Esophagus squamous epithelium (tissue), 5 donors: ENCODE measurements around the gene ZNF790. TPM values are rescaled to one million over a fixed set of nuclear protein-coding genes. Genes with fewer than 3 reads are reported as not detected.

Source experiments
- DNase-seq: peaks from one replicate; lab custom pipeline; 2025; lab: John Stamatoyannopoulos, UW
- H3K27ac ChIP-seq, 4 donors: fragments of 200-600 bp; sonication (generic); one replicate each; pipeline ENCODE4 v1.5.1; 2016 to 2019; ENCODE audit warnings: mild to moderate bottlenecking in 1 of 4
- H3K27me3 ChIP-seq, 4 donors: fragments of 200-600 bp; sonication (generic); 1 replicate in 3 of 4; 2 replicates in 1 of 4; pipeline versions ENCODE4 v1.5.1 to v1.6.0; 2017 to 2021; ENCODE audit warnings: antibody characterized with exemption in 1 of 4
- H3K36me3 ChIP-seq, 3 donors: fragments of 200-600 bp; sonication (generic); one replicate each; pipeline ENCODE4 v1.5.1; 2016 to 2019
- H3K4me1 ChIP-seq, 3 donors: fragments of 200-600 bp; sonication (generic); one replicate each; pipeline ENCODE4 v1.5.1; 2017 to 2019
- H3K4me3 ChIP-seq, 4 donors: fragments of 200-600 bp; sonication (generic); 1 replicate in 3 of 4; 2 replicates in 1 of 4; pipeline ENCODE4 v1.5.1; 2016 to 2019; ENCODE audit warnings: mild to moderate bottlenecking in 2 of 4, moderate library complexity in 1 of 4
- H3K9me3 ChIP-seq, 3 donors: fragments of 200-600 bp; sonication (generic); one replicate each; pipeline ENCODE4 v1.5.1; 2016 to 2019
- CTCF ChIP-seq, 6 experiments: fragments of 450-650 bp in 4 of 6; fragments of 200-600 bp in 2 of 6; sonication (generic) in 2 of 6; IDR thresholded peaks; one replicate each; pipeline ENCODE4 v1.5.1; 2016 to 2019; ENCODE audit warnings: antibody characterized with exemption in 6 of 6, mild to moderate bottlenecking in 4 of 6, moderate library complexity in 4 of 6
- POLR2A ChIP-seq, 4 donors: fragments of 450-650 bp; IDR thresholded peaks; one replicate each; pipeline ENCODE4 v1.6.1; 2017; ENCODE audit warnings: antibody characterized with exemption in 4 of 4, mild to moderate bottlenecking in 4 of 4, moderate library complexity in 3 of 4
- WGBS, 2 donors: methylation state at CpG; one replicate each; pipeline ENCODE4 v1.1.5; 2018; 5-methylcytosine and 5-hydroxymethylcytosine counted together
- intact Hi-C: fragments of 100-400 bp; cut with DNase I; formaldehyde crosslinking; loops from one replicate; pipeline ENCODE4 v1.15.0; 2022
- total RNA-seq, 4 donors: library from RNA; depleted of rRNA; stranded (reverse); fragments of >200 nt; gene quantifications; one replicate each; pipeline ENCODE4 v1.1.0, GENCODE V29; 2016
- donor health status: DM: yes; HTN: yes; CAD: no.

ZNF790 gene
- total RNA-seq, 4 donors from 2014 or later, result 2.4 to 7.1 (median 4.1) TPM

- H3K27ac ChIP-seq, result peak overlapping the region; percentile 79 to 95 (median 94)
- 0 to 1% methylated on average over 20 to 21 of the region's 36 CpGs for WGBS, 2 donors
- intact Hi-C loops, result no loop called here
These were observed 11.7 kb upstream of the ZNF790 start for GRCh38 chr19:36849701-36850558.

GRCh38 chr19:36847968-36848367 is 9.8 kb upstream of the ZNF790 start:
- Histone ChIP-seq H3K27me3 (no peaks in the 10 kb centered on the region), H3K4me1 (peaks cover 0 to 25% (median 11%) of the 10 kb centered on the region in 3 donors), H3K36me3 (peaks cover 0 to 41% (median 0%) of the 10 kb centered on the region in 3 donors), H3K4me3 (no peak overlapping the region), H3K9me3 (peaks cover 0 to 11% (median 3%) of the 10 kb centered on the region in 3 donors), H3K27ac (no peak overlapping the region)
- TF ChIP-seq CTCF (IDR thresholded peaks at IDR 0.05), result no peak
- no peak for TF ChIP-seq POLR2A (IDR thresholded peaks at IDR 0.05)
- WGBS, 2 donors, result 44 to 50% methylated on average over 1 of the region's 1 CpG
- intact Hi-C loops, result no loop called here
- no peak for DNase-seq

More at GRCh38 chr19:36849701-36850558, 11.7 kb upstream of the ZNF790 start:
- Histone ChIP-seq H3K36me3 (peaks cover 0 to 46% (median 0%) of the 10 kb centered on the region in 3 donors), H3K4me1 (peaks cover 0 to 25% (median 11%) of the 10 kb centered on the region in 3 donors), H3K9me3 (peaks cover 0 to 16% (median 6%) of the 10 kb centered on the region in 3 donors), H3K27me3 (no peaks in the 10 kb centered on the region), H3K4me3 (peak overlapping the region; percentile 60 to 93 (median 76))
- peak in 2 of 4 donors; percentile 48 to 60 for TF ChIP-seq POLR2A (IDR thresholded peaks at IDR 0.05)
- TF ChIP-seq CTCF (IDR thresholded peaks at IDR 0.05), result no peak
- DNase-seq, result peak; percentile 46

- intact Hi-C loops, result no loop called here
- no peaks in the 10 kb centered on the region for H3K27me3 ChIP-seq
These were observed 667 bp upstream of the ZNF790 start for GRCh38 chr19:36838784-36839324.

GRCh38 chr19:36837176-36837905 is 846 bp downstream of the ZNF790 start:
- peaks cover 0 to 50% (median 30%) of the 10 kb centered on the region in 3 donors for H3K9me3 ChIP-seq
- H3K27ac ChIP-seq, result peak overlapping the region; percentile 89 to 95 (median 91)
- intact Hi-C loops, result no loop called here
- 26 to 30% methylated on average over 8 of the region's 8 CpGs for WGBS, 2 donors
- TF ChIP-seq POLR2A (IDR thresholded peaks at IDR 0.05), result no peak
- no peak for TF ChIP-seq CTCF (IDR thresholded peaks at IDR 0.05)
- peak overlapping the region; percentile 66 to 87 (median 77) for H3K4me3 ChIP-seq
- peaks cover 7 to 24% (median 13%) of the 10 kb centered on the region in 3 donors for H3K4me1 ChIP-seq
- DNase-seq, result no peak
- H3K27me3 ChIP-seq, result no peaks in the 10 kb centered on the region
- peaks cover 2 to 38% (median 5%) of the 10 kb centered on the region in 3 donors for H3K36me3 ChIP-seq

More at GRCh38 chr19:36838784-36839324, 667 bp upstream of the ZNF790 start:
- Histone ChIP-seq H3K4me1 (peaks cover 7 to 24% (median 13%) of the 10 kb centered on the region in 3 donors), H3K27ac (peak overlapping the region; percentile 89 to 95 (median 91)), H3K36me3 (peaks cover 0 to 38% (median 5%) of the 10 kb centered on the region in 3 donors), H3K9me3 (peaks cover 0 to 44% (median 15%) of the 10 kb centered on the region in 3 donors), H3K4me3 (peak overlapping the region; percentile 66 to 87 (median 77))
- TF ChIP-seq POLR2A (IDR thresholded peaks at IDR 0.05) (no peak), CTCF (IDR thresholded peaks at IDR 0.05) (no peak)
- WGBS, 2 donors, result 5 to 13% methylated on average over 8 to 9 of the region's 12 CpGs
- DNase-seq, result no peak
